ENCODE data around the gene COL18A1. TPM values are rescaled to one million over a fixed set of nuclear protein-coding genes. Genes with fewer than 3 reads are reported as not detected.

Gene COL18A1
- total and polyA plus RNA-seq, 2 of the 8 experiments (the other 6 are each of a cell fraction or from before 2014, with no cell fraction given) = 145 to 201 TPM

- Histone ChIP-seq H4K20me1 (replicated peaks in 1 of 2; ENCODE audit: control insufficient read depth in 1 of 2, insufficient read depth in 2 of 2, low read length in 2 of 2) (no peaks in the 10 kb centered on the region), H3K79me2 (ENCODE audit: control insufficient read depth in 1 of 2, insufficient read depth in 2 of 2, low read length in 2 of 2) (no peaks in the 10 kb centered on the region), H3K9me3 (ENCODE audit: insufficient read depth in 2 of 2, low read depth in 1 of 2, low read length in 1 of 2) (peaks cover 0 to 7% of the 10 kb centered on the region in 2 experiments; a peak in 2 of 4 replicates), H4K91ac (replicated peaks; ENCODE audit: insufficient read length, low read length) (no peak overlapping the region), H3K23ac (ENCODE audit: insufficient read length) (no peak overlapping the region), H2BK120ac (replicated peaks; ENCODE audit: low read depth, low read length) (no peak overlapping the region), H3K79me1 (ENCODE audit: low read depth, low read length) (no peaks in the 10 kb centered on the region), H4K5ac (ENCODE audit: insufficient read length, low read depth, low read length) (no peak overlapping the region), H2BK20ac (ENCODE audit: low read length) (no peak overlapping the region), H3K18ac (ENCODE audit: extremely low read depth, low read length) (no peak overlapping the region), H3K4ac (replicated peaks; ENCODE audit: insufficient read length, low read depth, low read length) (no peak overlapping the region), H3K9ac (replicated peaks in 1 of 4; ENCODE audit: extremely low read depth in 1 of 4, low read depth in 3 of 4, low read length in 3 of 4) (no peak overlapping the region), H3K56ac (replicated peaks; ENCODE audit: insufficient read length, low read depth, low read length) (no peak overlapping the region), H2AFZ (ENCODE audit: low read length) (no peak overlapping the region), H3K27ac (ENCODE audit: low read depth, low read length) (no peak overlapping the region), H3K27me3 (replicated peaks in 1 of 4; ENCODE audit: control insufficient read depth in 3 of 4, extremely low read depth in 1 of 4, insufficient read depth in 3 of 4, low read length in 3 of 4) (no peaks in the 10 kb centered on the region), H3K36me3 (ENCODE audit: control insufficient read depth in 2 of 4, insufficient read depth in 4 of 4, low read length in 3 of 4) (no peaks in the 10 kb centered on the region), H2BK5ac (ENCODE audit: low read depth, low read length) (no peak overlapping the region), H3K4me2 (ENCODE audit: insufficient read depth in 1 of 2, low read depth in 2 of 2, low read length in 2 of 2) (no peak overlapping the region), H2BK12ac (ENCODE audit: low read depth, low read length) (no peak overlapping the region), H3K4me3 (ENCODE audit: extremely low read depth in 1 of 4, insufficient read depth in 2 of 4, low read depth in 3 of 4, low read length in 4 of 4) (no peak overlapping the region), H2BK15ac (ENCODE audit: low read length) (no peak overlapping the region), H3K14ac (ENCODE audit: insufficient read length) (no peak overlapping the region), H3K4me1 (replicated peaks in 1 of 4; ENCODE audit: control insufficient read depth in 3 of 4, insufficient read depth in 4 of 4, low read length in 3 of 4) (no peaks in the 10 kb centered on the region; a peak in 1 of 7 replicates), H4K8ac (ENCODE audit: extremely low read depth, insufficient read depth, low read length) (no peak overlapping the region), H2AK5ac (ENCODE audit: low read depth, low read length) (no peak overlapping the region), H3K23me2 (ENCODE audit: low read depth, low read length) (no peaks in the 10 kb centered on the region)
- ChIA-PET CTCF (ENCODE audit: partially characterized antibody) (interaction anchor here (1.2 to 1.8 kb wide), 3 partner anchors 13 to 62 kb away, joined by 3 to 6 read pairs (median 3); no protein-coding TSS in a partner anchor), POLR2A (ENCODE audit: partially characterized antibody) (interaction anchor here (0.6 to 1.2 kb wide), 2 partner anchors 17 to 257 kb away, joined by 3 read pairs; no protein-coding TSS in a partner anchor)
- DNase-seq (ENCODE audit: low read depth in 1 of 2, low spot score in 2 of 2) (no peak), FAIRE-seq (no peak)
- no peak for TF ChIP-seq KDM4A (IDR thresholded peaks at IDR 0.05; ENCODE audit: low read depth, low read length, severe bottlenecking)
- TF ChIP-seq TBP (IDR thresholded peaks at IDR 0.05; ENCODE audit: low read depth, low read length) = no peak
- no peak for TF ChIP-seq BACH1 (IDR thresholded peaks at IDR 0.05; ENCODE audit: low read length)
- TF ChIP-seq POU5F1 (IDR thresholded peaks at IDR 0.05; ENCODE audit: low read depth, low read length) = no peak
- no peak for TF ChIP-seq FOSL1 (IDR thresholded peaks at IDR 0.05; ENCODE audit: insufficient read depth, low read depth, low read length)
- TF ChIP-seq SP2 (IDR thresholded peaks at IDR 0.05; ENCODE audit: low read length) = no peak
- no peak for TF ChIP-seq CHD1 (IDR thresholded peaks at IDR 0.05; ENCODE audit: low read depth, low read length)
- TF ChIP-seq NANOG (IDR thresholded peaks at IDR 0.05; ENCODE audit: insufficient read depth, low read depth, low read length, poor library complexity, severe bottlenecking) = no peak
- no peak for TF ChIP-seq SP4 (IDR thresholded peaks at IDR 0.05; ENCODE audit: low read length)
- TF ChIP-seq SUZ12 (IDR thresholded peaks at IDR 0.05; ENCODE audit: low read length) = no peak
- no peak for TF ChIP-seq ZNF274 (IDR thresholded peaks at IDR 0.05; ENCODE audit: borderline replicate concordance, extremely low read depth, low read length)
- WGBS, 2 experiments (ENCODE audit: extremely low coverage in 1 of 2, insufficient coverage in 1 of 2, insufficient read length in 1 of 2, insufficient replicate concordance in 2 of 2, low coverage in 1 of 2, low lambda C conversion rate in 2 of 2, missing lambda C conversion rate in 1 of 2) = 78% methylated on average over 8 of the region's 8 CpGs; no CpG with 5 or more reads in 1 of the 2 experiments
These were observed 8.4 kb upstream of the COL18A1 start for GRCh38 chr21:45396620-45396995.

Data from H1 (cell line).